Activated T-cell treated with anti-CD3 and anti-CD28 coated beads, Interleukin-2, amount 50 U/mL, for 1 hour (primary cell): Measurements from ENCODE around the gene TMEM119.
A peak's percentile ranks its signal among the peaks of the same experiment; 100 is the strongest.

Source experiments
- DNase-seq: peaks from one replicate; pipeline ENCODE4 v3.0.0-alpha.2; 2020

Gene TMEM119

DNA sequence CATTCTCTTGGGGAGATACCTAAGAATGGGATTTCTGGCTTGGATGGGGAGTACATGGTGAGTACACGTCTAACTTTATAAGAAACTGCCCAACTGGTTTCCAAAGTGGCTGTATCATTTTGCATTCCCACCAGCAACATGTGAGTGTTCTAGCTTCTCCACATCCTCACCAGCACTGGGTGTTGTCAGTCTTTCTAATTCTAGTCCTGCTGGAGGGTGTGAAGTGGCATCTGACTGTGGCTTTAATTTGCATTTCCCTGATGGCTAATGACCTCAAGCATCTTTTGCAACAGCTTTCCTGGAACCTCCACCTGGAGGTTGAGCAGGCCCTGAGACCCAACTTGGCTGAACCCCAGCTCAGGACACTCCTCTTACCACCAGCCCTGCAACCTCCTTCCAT, 18.0 kb upstream of the TMEM119 start:
- DNase-seq = no peak

DNA sequence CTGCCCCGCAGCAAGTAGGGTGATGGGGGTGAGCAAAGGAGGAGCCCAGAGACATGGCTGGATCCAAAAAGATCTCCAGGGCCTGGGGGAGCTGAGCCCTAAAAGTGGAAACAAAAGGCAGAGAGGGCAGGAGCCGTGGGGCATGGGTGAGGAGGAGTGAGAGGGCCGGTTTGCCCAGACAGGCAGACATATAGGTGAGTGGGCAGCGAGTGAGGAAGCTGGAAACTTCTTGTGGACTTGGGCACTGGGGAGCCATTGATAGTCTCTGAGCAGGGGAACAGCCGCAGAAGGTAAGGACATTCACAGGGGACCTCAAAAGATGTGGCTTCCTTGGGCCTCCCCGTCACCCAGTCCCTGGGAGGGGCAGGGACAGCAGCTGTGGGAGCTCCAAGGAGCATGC, 16.8 kb upstream of the TMEM119 start:
- no peak for DNase-seq

DNA sequence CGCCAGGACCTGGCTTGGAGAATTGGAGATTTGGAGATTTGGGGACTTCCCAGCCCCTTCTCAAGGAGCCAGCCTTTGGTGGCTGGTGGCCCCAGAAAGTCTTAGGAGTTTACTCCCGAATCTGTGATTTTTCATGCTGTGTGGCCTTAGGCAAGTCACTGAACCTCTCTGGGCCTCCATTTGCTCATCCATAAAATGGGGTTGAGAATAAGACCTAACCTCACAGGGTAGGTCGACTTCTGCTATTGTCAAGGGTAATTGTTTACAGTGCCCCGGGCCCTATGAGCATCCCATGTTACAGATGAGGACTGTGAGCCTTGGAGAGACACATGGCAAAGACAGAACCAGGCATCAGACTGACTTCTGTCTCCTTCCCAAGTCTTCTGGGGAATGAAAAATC, 16.2 kb upstream of the TMEM119 start:
- no peak for DNase-seq

DNA sequence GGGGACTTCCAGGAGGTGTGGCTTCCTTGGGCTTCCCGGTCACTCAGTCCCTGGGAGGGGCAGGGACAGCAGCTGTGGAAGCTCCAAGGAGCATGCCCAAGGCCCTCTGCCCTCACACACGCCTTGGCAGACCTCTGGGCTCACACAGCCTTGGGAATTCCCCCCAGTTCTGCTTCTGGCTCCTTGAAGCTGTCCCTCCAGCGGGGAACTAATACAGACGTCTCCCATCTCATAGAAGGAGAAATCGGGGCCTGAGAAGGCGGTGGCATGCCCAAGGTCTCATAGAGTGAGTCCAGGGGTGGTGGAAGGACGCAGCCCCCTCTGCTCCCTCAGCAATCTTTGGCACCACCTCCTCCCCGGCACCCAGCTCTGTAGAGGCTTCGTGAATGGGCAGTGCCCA, 15.7 kb upstream of the TMEM119 start:
- no peak for DNase-seq

DNA sequence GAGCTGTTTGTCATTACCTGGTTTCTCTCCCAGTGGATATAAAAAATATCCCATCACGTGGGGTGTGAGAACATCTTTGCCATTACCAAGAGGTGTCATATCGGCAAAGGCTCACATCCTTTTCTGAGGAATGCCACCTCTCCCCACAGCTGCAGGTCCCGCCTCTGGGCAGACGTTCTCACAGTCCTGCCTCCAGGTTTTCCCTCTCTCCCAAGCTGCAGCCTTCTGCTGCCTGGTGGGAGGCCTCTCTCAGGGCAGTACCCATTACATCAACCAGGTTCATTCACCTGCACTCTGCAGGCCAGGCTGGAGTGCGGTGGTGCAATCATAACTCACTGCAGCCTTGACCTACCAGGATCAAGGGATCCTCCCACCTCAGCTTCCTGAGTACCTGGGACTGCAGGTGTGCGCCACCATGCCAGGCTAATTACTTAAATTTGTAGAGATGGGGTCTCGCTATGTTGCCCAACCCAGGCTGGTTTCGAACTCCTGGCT, 15.0 kb upstream of the TMEM119 start:
- DNase-seq = no peak

DNA sequence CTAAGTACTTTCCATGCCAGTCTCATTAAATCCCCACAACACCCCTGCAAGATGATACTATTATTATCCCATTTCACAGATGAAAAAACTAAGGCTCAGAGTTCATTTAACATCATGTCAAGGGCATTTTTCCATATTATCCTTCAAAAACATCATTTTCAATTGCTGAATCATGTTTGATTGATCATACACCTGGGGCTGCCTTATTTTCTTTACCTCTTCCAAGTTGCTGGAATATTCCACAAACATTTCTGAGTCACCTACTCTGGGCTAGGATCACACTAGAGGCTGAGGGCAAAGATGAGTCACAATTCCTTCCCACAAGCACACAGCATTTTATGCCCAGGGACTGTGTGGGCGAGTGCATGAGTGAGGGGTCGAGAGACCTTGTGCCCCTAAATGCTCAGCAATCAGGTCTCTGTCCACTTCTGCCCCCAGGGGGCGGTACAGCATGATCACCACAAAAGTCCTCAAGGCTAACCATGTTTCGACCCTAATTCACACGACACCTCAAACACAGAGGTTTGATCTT, 14.1 kb upstream of the TMEM119 start:
- peak; percentile 60 for DNase-seq

DNA sequence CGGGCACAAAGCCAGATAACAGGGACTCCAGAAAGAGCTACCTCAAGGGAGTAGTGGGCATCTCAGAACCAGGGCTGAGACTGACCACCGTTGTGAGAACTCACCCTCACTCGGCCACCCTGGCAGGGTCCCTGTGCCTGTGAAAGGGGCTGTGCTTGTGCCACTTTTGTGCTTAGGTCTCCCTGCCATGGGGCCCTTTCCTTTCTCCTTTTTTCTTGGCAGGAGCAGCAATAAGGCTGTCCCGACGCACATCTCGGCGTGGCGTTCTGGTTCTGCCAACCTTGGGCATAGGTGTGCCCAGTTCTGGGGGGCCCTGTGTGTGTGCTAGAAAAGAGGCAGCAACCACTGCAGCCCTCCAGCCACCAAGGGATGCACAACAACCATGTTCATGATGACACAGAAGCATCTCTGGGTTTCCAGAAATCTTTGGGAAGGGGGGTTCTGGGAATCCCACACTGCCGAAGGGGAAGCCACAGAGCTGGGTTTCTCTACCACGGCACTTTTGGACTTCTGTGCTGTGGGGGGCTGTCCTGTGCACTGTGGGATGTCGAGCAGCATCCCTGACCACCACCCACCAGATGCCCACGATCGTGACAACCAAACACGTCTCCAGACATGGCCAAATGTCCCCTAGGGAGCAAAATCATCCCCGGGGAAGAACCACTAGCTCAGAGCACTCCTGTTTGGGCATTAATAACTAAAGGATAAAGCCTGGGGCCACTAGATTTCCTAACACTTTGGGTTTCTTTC, 13.1 kb upstream of the TMEM119 start:
- DNase-seq = no peak

DNA sequence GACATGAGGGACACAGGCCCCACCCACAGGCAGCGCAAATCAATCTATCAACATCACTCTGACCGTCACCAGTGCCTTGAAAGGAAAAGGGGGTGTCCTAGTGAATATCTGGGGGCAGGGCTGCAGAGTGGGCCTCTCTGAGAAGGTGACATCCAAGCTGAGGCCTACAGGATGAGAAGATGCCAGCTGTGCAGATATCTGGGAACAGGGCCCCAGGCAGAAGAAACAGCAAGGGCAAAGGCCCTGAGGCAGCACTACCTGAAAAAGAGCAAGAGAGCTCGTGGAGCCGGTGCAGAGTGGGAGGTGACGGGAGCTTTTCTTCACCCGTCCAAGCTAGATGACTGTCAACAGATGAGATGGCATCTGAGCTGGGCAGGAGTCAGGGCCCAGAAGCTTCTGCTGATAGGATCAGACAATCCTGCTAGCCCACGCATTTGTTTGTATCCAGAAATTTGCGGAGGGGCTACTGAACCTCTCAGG, 12.5 kb upstream of the TMEM119 start:
- no peak for DNase-seq

DNA sequence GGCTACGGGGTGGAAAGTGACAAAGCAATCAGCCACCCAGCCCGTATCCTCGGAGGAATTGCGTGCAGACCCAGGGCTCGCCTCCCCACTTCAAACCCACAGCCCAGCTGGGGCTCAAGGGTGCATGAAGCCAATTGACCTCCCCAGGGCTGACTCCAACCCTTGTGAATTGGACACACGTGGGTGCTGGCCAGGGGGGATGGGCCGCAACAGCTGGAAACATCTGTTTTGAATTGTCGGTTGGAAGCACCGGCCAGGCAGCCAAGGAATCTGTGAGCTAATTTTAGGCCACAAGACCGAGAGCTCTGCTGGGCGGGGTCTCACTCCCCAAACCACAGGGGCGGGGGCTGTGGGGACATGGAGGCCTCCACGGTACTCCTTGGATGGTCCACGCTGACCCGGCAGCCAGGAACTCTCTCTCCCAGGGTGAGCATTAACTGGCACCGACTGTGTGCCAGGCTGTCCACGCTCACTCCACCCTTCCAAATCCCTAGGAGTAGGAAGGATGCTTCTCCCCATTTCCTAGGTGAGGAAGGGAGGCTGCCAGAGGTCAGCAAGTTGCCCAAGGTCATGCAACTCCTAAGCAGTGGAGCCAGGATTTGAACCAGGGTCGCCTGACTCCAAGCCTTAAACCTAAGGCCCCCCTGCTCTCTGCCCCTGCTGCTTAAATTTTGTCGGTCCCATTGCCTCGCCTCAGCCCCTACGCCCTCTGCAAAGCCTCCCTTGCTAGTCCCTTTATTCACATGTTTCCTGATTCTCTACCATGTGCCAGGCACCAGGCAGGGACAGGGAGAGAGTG, 11.9 kb upstream of the TMEM119 start:
- DNase-seq = no peak

DNA sequence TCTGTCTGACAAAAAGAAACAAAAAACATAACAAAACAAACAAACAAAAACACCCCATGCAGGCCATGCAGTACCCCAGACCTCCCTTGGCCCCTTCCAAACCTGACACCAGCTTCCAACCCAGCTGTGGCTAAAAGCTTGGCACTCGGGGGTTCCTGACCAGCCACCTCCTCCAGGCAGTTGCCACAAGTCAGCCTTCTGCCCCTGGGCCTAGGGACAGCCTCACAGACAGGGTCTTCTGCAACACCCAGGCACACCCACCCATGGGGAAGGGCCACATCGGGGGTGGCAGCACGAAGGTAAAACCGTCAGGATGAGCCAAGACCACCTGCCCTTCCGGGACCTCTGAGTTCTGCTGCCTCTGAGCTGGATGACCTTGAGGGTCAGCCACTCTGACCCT, 10.7 kb upstream of the TMEM119 start:
- DNase-seq = no peak

DNA sequence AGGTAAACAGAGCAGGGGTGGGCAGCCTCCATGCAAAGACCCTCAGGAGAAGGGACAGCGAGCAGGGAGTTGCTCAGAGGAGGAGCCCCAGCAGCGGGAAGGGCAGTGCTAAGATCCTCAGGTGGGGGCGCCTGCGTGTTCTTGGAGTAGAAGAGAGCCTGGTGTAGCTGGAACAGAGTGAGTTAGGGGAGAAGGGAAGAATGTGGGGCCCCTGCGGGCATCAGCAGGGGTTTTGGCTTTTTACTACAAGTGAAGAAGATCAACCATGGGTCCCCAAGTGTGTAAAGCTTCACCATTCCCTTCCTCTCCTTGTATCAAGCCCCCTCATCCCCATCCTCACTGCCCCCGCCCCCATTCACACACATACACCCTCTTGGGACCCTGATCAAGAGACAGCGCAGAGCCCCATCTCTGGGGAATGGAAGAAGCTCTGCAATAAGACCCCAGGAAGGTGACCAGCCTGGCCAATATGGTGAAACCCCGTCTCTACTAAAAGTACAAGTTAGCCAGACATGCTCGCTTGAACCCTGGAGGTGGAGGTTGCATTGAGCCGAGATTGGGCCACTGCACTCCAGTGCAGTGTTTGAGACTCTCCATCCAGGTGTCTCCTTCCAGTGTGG, 10.2 kb upstream of the TMEM119 start:
- DNase-seq = no peak

DNA sequence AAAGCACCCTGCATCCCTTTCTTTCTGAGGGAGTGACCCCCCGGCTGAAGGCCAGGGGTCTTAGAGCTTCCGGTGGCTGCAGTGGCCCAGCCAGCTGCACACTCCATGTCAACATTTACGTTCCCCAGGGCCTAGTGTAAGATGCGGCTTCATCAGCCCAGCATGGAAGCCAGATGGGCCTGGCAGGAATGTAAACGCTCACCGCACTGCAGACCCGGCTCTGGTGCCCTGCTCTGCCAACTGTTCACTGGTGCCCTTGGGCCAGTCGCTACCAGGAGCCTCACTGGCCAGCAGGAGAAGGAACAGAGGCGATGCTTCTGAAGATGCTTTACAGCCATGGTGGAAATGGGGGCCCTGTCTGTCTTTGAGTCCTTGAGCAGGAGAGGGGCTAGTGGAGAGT, 8.6 kb upstream of the TMEM119 start:
- DNase-seq = no peak

DNA sequence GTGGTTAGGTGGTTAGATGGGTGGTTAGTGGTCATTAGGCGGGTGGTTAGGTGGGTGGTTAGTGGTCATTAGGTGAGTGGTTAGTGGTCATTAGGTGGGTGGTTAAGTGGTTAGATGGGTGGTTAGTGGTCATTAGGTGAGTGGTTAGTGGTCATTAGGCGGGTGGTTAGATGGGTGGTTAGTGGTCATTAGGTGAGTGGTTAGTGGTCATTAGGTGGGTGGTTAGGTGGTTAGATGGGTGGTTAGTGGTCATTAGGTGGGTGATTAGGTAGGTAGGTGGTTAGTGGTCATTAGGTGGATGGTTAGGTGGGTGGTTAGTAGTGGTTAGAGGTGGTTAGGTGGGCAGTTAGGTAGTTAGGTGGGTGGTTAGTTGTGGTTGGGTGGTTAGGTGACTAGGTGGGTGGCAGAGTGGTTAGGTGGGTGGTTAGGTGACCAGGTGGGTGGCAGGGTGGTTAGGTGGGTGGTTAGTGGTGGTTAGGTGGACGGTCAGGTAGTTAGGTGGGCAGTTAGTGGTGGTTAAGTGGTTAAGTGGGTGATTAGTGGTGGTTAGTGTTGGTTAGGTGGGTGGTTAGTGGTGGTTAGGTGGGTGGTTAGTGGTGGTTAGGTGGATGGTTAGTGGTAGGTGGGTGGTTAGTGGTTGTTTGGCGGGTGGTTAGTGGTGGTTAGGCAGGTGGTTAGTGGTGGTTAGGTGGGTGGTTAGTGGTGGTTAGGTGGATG, 8.0 kb upstream of the TMEM119 start:
- no peak for DNase-seq

DNA sequence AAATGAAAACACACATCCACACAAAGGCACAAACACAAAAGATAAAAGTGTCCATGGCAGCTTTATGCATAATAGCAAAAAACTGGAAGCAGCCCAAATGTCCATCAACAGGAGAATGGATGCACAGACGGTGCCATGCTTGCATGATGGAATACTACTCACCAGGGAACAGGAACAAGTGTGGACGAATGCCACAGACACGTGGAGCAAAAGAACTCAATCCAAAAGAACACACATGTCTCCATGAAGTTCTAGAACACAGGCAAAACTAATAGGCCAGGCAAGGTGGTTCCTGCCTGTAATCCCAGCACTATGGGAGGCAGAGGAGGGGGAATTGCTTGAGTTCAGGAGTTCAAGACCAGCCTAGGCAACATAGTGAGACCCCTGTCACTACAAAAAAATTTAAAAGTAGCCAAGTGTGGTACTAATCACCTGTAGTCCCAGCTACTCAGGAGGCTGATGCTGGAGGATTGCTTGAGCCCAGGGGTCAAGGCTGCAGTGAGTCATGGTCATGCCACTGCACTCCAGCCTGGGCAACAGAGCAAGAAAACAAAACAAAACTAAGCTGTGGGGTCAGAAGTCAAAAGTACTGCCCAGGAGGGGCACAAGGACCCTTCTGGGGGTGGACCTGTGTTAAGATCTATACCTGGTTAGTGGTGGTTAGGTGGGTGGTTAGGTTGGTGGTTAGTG, 7.3 kb upstream of the TMEM119 start:
- DNase-seq = no peak

DNA sequence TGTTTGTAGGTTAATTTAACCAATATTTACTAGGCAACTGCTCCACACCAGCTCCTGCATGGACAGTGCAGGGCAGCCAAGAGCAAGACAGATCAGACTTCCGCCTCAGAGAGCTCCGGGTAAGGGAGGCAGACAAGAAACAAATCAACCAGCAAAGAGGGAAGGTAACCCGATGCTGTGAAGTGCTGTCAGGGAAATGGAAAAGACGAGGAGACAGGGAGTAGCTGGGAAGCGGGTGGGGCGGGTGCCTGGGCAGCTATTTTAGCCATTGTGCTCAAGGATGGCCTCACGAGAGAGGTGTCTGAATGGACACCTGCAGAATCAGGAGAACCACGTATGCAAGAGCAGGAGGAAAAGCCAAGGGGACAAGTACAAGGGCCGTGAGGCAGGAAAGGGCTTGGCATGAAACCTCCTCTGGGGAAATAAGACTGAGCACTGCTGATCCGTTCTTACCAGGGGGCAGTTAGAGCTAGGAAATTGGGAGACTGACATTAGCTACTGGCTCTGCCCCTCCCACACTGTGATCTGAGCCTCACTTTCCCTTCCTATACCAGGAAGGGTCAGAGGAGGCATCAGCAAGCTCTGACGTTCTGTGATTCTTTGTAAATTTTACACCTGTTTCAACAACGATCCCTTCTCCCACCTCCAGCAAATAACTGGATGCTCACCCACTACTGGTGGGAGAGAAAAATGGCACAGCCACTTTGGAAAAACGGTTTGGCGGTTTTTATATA, 6.5 kb upstream of the TMEM119 start:
- no peak for DNase-seq

DNA sequence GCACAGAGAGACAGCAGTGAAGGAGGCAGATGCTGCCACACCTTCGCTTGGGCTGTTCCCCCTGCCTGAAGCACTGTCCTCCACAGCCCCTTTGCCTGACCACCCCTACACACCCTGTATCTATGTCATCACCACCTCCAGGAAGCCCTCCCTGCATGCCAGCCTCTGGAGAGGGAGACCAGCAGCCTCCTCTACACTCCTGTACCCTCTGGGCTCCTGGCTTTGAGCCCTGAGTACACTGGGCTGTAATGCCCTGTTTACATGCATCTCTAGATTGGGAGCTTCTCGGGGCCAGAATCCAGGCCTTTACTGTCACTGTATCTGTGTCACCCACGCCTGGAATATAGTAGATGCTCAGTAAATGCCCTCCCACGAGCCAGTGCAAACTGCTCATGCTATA, 5.9 kb upstream of the TMEM119 start:
- no peak for DNase-seq

DNA sequence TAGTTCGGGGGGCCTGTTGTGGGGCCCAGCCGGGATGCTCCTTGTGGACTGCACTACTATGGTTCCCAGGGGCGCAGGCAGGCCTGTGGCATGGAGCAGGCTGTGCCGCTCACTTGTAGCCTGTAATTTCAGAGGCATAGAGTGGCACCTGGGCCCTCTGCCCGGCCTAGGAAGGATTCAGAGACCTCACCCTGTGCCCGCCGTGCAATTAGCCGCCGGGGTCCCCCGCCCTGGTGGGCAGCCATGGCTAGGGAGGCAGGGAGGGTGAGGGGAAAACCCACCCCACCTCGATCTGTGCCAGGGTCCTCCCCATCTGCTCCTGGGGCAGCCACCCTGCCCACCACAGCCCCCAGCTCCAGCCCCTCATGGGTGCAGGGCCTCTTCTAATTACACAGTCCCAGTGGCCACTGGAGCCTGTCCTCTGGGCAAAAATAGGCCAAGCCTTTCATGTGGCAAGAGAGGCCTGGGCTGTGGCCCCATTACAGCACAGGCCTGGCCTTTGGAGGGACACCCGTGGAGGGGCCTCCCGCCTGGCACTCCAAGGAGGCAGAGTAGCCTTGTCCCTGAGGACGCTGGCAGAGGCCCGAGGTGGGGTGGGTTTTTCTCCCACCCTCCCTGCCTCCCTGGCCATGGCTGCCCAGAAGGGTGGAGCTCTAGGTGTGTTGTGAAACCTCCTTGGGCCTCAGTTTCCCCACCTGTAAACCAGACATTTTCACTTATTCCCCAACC, 5.3 kb upstream of the TMEM119 start:
- DNase-seq = no peak

DNA sequence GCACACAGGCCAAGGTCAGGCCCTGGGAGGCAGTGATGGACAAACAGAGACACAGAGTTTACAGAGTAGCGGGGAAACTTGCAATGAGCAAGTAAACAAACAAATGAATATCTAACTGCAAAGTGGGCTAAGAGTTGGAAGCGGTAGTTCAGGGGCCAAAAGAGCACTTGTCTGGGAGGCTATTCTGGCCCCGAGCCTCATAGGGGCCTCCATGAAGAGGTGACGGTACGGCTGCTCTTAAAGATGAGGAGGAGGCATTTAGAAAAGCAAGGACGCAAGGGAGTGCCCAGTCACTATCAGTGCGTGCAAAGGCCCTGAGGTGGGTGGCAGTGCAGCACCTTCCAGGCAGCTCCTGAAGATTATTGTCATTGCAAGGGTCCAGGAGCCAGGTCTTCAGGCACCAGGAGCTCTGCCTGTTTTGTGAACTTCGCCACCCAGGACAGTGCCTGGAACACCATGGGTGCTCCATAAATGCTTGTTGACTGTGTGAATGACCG, 4.4 kb upstream of the TMEM119 start:
- DNase-seq = no peak

DNA sequence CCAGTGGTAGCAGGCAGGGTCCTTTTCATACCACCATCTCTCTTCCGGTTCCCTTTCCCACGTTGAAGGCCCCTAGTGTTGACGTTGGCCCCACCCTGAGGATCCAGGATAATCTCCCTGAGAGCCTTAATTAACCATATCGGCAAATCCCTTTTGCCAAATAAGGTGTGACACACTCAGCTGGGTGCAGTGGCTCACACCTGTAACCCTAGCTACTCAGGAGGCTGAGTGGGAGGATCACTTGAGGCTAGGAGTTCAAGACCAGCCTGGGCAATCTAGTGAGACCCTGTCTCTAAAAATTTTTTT, 2.8 kb upstream of the TMEM119 start:
- DNase-seq = no peak

DNA sequence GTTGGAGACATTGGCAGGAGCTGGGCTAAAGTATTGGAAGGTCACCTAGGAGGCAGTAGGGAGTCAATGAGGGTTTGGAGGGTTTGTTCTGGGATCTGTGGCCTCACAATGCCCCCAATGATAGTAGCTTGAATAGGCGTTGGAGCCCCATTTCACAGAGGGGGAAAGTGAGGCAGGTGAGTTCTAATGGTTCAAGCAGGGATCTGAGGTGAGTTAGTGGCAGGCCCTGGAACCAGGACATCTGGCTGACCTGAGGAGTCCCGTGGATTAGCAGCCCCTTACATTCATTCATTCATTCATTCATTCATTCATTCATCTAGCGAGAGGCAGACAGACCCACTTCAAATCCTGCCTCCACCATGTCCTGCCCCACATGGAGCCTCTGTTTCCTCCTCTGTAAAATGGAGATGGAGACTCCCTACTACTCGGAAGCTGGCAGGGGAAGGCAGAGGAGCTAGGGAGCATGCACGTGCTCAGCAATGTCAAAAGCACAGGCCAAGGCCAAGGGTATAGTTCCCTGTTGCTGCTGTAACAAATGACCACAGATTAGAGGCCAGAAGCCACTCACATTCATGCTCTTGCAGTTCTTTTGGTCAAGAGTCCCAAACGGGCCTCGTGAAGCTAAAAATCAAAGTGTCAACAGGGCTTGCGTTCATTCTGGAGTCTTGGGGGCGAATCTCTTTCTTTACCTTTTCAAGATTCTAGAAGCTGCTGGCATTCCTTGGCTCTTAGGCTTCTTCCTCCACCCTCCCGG, 2.2 kb upstream of the TMEM119 start:
- no peak for DNase-seq
